MM.1S (cell line): ENCODE results near the gene LRTM2.

Experiments
- DNase-seq: peaks from one replicate; pipeline ENCODE4 v3.0.0-alpha.2; 2015
- H2AFZ ChIP-seq: fragments of 300-600 bp; sonication (generic); 2 replicates; pipeline ENCODE4 v1.6.0; 2016; ENCODE audit warnings: antibody characterized with exemption, low read length
- H3F3A ChIP-seq: fragments of 300-600 bp; sonication (generic); 2 replicates; pipeline ENCODE4 v1.6.1; 2016; ENCODE audit warnings: mild to moderate bottlenecking, antibody characterized with exemption, low read length, moderate library complexity, mixed read lengths; ENCODE audit not compliant: insufficient read depth
- H3K27ac ChIP-seq: fragments of 300-600 bp; sonication (generic); 2 replicates; pipeline ENCODE4 v1.5.1; 2016; ENCODE audit warnings: mild to moderate bottlenecking, low read length
- H3K27me3 ChIP-seq: fragments of 300-600 bp; sonication (generic); replicated peaks from 2 replicates; pipeline ENCODE4 v1.6.0; 2016; ENCODE audit warnings: low read length; ENCODE audit not compliant: insufficient read depth
- H3K36me3 ChIP-seq: fragments of 300-600 bp; sonication (generic); replicated peaks from 2 replicates; pipeline ENCODE4 v1.6.1; 2016; ENCODE audit warnings: mild to moderate bottlenecking, low read length, mixed read lengths; ENCODE audit not compliant: insufficient read depth
- H3K4me1 ChIP-seq: fragments of 300-600 bp; sonication (generic); 2 replicates; pipeline ENCODE4 v1.6.1; 2016; ENCODE audit warnings: low read length, mixed read lengths
- H3K4me2 ChIP-seq: fragments of 300-600 bp; sonication (generic); 2 replicates; pipeline ENCODE4 v1.6.0; 2016; ENCODE audit warnings: low read depth, low read length
- H3K4me3 ChIP-seq: fragments of 300-600 bp; sonication (generic); 2 replicates; pipeline ENCODE4 v1.5.1; 2016; ENCODE audit warnings: low read length, mixed read lengths
- H3K79me2 ChIP-seq: fragments of 300-600 bp; sonication (generic); 2 replicates; pipeline ENCODE4 v1.6.1; 2016; ENCODE audit warnings: mixed run types, low read length, mixed read lengths
- H3K9ac ChIP-seq: fragments of 300-600 bp; sonication (generic); 2 replicates; pipeline ENCODE4 v1.6.1; 2016; ENCODE audit warnings: low read length, mixed read lengths
- H3K9me2 ChIP-seq: fragments of 300-600 bp; sonication (generic); replicated peaks from 2 replicates; pipeline ENCODE4 v1.6.1; 2016; ENCODE audit warnings: mild to moderate bottlenecking, low read length, mixed read lengths; ENCODE audit not compliant: insufficient read depth
- H3K9me3 ChIP-seq: fragments of 300-600 bp; sonication (generic); replicated peaks from 2 replicates; pipeline ENCODE4 v1.6.1; 2016; ENCODE audit warnings: mild to moderate bottlenecking, low read length, mixed read lengths; ENCODE audit not compliant: insufficient read depth
- H4K20me1 ChIP-seq: fragments of 300-600 bp; sonication (generic); 2 replicates; pipeline ENCODE4 v1.6.1; 2016; ENCODE audit warnings: mild to moderate bottlenecking, low read length, moderate library complexity, mixed read lengths; ENCODE audit not compliant: insufficient read depth
- EZH2 ChIP-seq: fragments of 300-600 bp; sonication (generic); optimal IDR thresholded peaks from 2 replicates; pipeline ENCODE3; 2017; ENCODE audit warnings: low read depth, mild to moderate bottlenecking, antibody characterized with exemption, low read length, mixed read lengths
- EZH2phosphoT487 ChIP-seq: fragments of 300-600 bp; sonication (generic); IDR thresholded peaks from 2 replicates; pipeline ENCODE4 v1.6.1; 2018; ENCODE audit warnings: antibody characterized with exemption, low read length
- TF ChIP-seq, protein P1 (sequence below): fragments of 300-600 bp; sonication (generic); IDR thresholded peaks from 2 replicates; pipeline ENCODE4 v1.5.1; 2016; ENCODE audit warnings: antibody characterized with exemption, low read length, mixed read lengths

The LRTM2 gene

GRCh38 chr12:1806301-1807086 lies 13.9 kb upstream of the LRTM2 start:
- Histone ChIP-seq H3K9me3 (no peaks in the 10 kb centered on the region), H3K27me3 (peaks cover 9% of the 10 kb centered on the region), H3K36me3 (no peaks in the 10 kb centered on the region), H3K79me2 (no peaks in the 10 kb centered on the region), H3K9me2 (no peaks in the 10 kb centered on the region), H4K20me1 (no peaks in the 10 kb centered on the region), H3K27ac (no peak overlapping the region), H3F3A (no peaks in the 10 kb centered on the region), H3K4me3 (no peak overlapping the region), H3K9ac (no peak overlapping the region), H3K4me1 (peaks cover 5% of the 10 kb centered on the region), H2AFZ (no peak overlapping the region), H3K4me2 (no peak overlapping the region)
- TF ChIP-seq EZH2phosphoT487 (no peak), EZH2 (no peak)
- TF ChIP-seq, protein P1, sequence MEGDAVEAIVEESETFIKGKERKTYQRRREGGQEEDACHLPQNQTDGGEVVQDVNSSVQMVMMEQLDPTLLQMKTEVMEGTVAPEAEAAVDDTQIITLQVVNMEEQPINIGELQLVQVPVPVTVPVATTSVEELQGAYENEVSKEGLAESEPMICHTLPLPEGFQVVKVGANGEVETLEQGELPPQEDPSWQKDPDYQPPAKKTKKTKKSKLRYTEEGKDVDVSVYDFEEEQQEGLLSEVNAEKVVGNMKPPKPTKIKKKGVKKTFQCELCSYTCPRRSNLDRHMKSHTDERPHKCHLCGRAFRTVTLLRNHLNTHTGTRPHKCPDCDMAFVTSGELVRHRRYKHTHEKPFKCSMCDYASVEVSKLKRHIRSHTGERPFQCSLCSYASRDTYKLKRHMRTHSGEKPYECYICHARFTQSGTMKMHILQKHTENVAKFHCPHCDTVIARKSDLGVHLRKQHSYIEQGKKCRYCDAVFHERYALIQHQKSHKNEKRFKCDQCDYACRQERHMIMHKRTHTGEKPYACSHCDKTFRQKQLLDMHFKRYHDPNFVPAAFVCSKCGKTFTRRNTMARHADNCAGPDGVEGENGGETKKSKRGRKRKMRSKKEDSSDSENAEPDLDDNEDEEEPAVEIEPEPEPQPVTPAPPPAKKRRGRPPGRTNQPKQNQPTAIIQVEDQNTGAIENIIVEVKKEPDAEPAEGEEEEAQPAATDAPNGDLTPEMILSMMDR, result no peak
- no peak for DNase-seq

- no peak overlapping the region for H3K4me3 ChIP-seq
- H3K9me3 ChIP-seq, result no peaks in the 10 kb centered on the region
- H3K4me1 ChIP-seq, result peaks cover 5% of the 10 kb centered on the region
- no peak for DNase-seq
- no peaks in the 10 kb centered on the region for H3K9me2 ChIP-seq
- H3K36me3 ChIP-seq, result no peaks in the 10 kb centered on the region
- peaks cover 14% of the 10 kb centered on the region for H3K27me3 ChIP-seq
- H2AFZ ChIP-seq, result no peak overlapping the region
- TF ChIP-seq EZH2phosphoT487 (no peak), EZH2 (no peak)
- TF ChIP-seq, protein P1, result no peak
- H3F3A ChIP-seq, result no peaks in the 10 kb centered on the region
- no peaks in the 10 kb centered on the region for H3K79me2 ChIP-seq
- H3K4me2 ChIP-seq, result no peak overlapping the region
- no peak overlapping the region for H3K9ac ChIP-seq
- H4K20me1 ChIP-seq, result no peaks in the 10 kb centered on the region
- H3K27ac ChIP-seq, result no peak overlapping the region
Measured at GRCh38 chr12:1807087-1807860, 13.1 kb upstream of the LRTM2 start.

DNA sequence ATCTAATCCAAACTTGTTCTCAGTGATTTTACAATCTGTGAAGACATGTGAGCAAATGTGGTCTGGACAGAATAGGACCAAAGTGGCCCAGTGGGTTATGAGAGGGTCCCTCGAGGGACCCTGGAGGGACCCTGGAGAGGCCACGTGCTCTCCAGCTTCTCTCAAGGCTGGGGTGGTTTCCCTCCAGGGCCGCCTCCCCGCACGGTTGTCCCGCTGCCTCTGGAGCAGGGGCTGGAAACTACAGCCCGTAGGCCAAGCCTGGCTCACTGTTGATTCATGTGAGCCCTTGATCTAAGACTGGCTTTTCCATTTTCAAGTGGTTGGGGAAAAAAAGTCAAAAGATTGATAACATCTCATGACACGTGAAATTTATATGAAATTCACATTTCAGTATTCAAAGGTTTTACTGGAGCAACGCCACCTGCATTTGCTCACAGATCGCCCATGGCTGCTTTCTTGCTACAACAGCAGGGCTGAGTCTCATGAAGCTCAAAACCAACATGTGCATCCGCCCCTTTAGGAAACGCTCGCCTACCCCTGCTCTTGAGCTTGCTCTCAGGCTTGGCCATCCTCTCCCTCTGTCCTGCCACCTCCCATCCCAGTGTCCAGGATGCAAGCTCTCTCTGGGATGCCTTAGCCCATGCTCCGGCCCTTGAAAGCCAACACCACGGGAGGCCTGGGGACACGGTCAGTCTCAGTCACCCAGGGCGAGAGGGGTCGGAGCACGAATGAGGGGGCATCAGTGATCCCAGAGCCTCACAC lies 12.1 kb upstream of the LRTM2 start:
- no peak overlapping the region for H2AFZ ChIP-seq
- TF ChIP-seq EZH2, result no peak
- TF ChIP-seq, protein P1, result no peak
- TF ChIP-seq EZH2phosphoT487, result no peak
- H3K79me2 ChIP-seq, result no peaks in the 10 kb centered on the region
- no peak overlapping the region for H3K4me2 ChIP-seq
- peaks cover 13% of the 10 kb centered on the region for H3K4me1 ChIP-seq
- no peak overlapping the region for H3K9ac ChIP-seq
- no peak for DNase-seq
- H3K9me2 ChIP-seq, result no peaks in the 10 kb centered on the region
- H3K27ac ChIP-seq, result no peak overlapping the region
- no peaks in the 10 kb centered on the region for H3F3A ChIP-seq
- no peaks in the 10 kb centered on the region for H4K20me1 ChIP-seq
- H3K36me3 ChIP-seq, result no peaks in the 10 kb centered on the region
- no peak overlapping the region for H3K4me3 ChIP-seq
- H3K9me3 ChIP-seq, result no peaks in the 10 kb centered on the region
- H3K27me3 ChIP-seq, result peaks cover 18% of the 10 kb centered on the region
